ENCODE data around the gene ANTKMT. TPM values are rescaled to one million over a fixed set of nuclear protein-coding genes. Genes with fewer than 3 reads are reported as not detected.

The ANTKMT gene
- total RNA-seq, 1 donor from 2014 or later: 35.0 TPM

GRCh38 chr16:695355-696089 lies 25.4 kb upstream of the ANTKMT start:
- Histone ChIP-seq H3K4me3 (ENCODE audit: low read depth, low read length) (peak overlapping the region; percentile 33), H3K36me3 (ENCODE audit: control insufficient read depth, insufficient read depth, low read length) (no peaks in the 10 kb centered on the region), H3K27me3 (ENCODE audit: control insufficient read depth, insufficient read depth, low read length) (peaks cover 3% of the 10 kb centered on the region)
- DNase-seq (ENCODE audit: low read depth) (peak; percentile 63), FAIRE-seq (no peak)
- no peak for TF ChIP-seq CTCF (IDR thresholded peaks at IDR 0.05; ENCODE audit: insufficient read depth, low read length, severe bottlenecking)

GRCh38 chr16:698911-699671 lies 21.9 kb upstream of the ANTKMT start:
- Histone ChIP-seq H3K27me3 (ENCODE audit: control insufficient read depth, insufficient read depth, low read length) (peaks cover 30% of the 10 kb centered on the region), H3K36me3 (ENCODE audit: control insufficient read depth, insufficient read depth, low read length) (no peaks in the 10 kb centered on the region), H3K4me3 (ENCODE audit: low read depth, low read length) (no peak overlapping the region)
- DNase-seq (ENCODE audit: low read depth): no peak
- no peak for FAIRE-seq
- TF ChIP-seq CTCF (IDR thresholded peaks at IDR 0.05; ENCODE audit: insufficient read depth, low read length, severe bottlenecking): no peak

- Histone ChIP-seq H3K4me3 (ENCODE audit: low read depth, low read length) (no peak overlapping the region), H3K27me3 (ENCODE audit: control insufficient read depth, insufficient read depth, low read length) (peaks cover 32% of the 10 kb centered on the region)
- no peak for DNase-seq (ENCODE audit: low read depth)
Measured at GRCh38 chr16:700684-701584, 20.0 kb upstream of the ANTKMT start.

GRCh38 chr16:702341-702740 lies 18.6 kb upstream of the ANTKMT start:
- peaks cover 39% of the 10 kb centered on the region for H3K27me3 ChIP-seq (ENCODE audit: control insufficient read depth, insufficient read depth, low read length)
- TF ChIP-seq CTCF (IDR thresholded peaks at IDR 0.05; ENCODE audit: insufficient read depth, low read length, severe bottlenecking): no peak

More at GRCh38 chr16:700684-701584, 20.0 kb upstream of the ANTKMT start:
- no peak for TF ChIP-seq CTCF (IDR thresholded peaks at IDR 0.05; ENCODE audit: insufficient read depth, low read length, severe bottlenecking)
- H3K36me3 ChIP-seq (ENCODE audit: control insufficient read depth, insufficient read depth, low read length): no peaks in the 10 kb centered on the region
- FAIRE-seq: no peak

GRCh38 chr16:703406-703805 lies 17.5 kb upstream of the ANTKMT start:
- no peak for TF ChIP-seq CTCF (IDR thresholded peaks at IDR 0.05; ENCODE audit: insufficient read depth, low read length, severe bottlenecking)
- H3K27me3 ChIP-seq (ENCODE audit: control insufficient read depth, insufficient read depth, low read length): peaks cover 40% of the 10 kb centered on the region
- FAIRE-seq (no peak), DNase-seq (ENCODE audit: low read depth) (no peak)
- no peak overlapping the region for H3K4me3 ChIP-seq (ENCODE audit: low read depth, low read length)
- H3K36me3 ChIP-seq (ENCODE audit: control insufficient read depth, insufficient read depth, low read length): no peaks in the 10 kb centered on the region

More at GRCh38 chr16:702341-702740, 18.6 kb upstream of the ANTKMT start:
- no peaks in the 10 kb centered on the region for H3K36me3 ChIP-seq (ENCODE audit: control insufficient read depth, insufficient read depth, low read length)
- FAIRE-seq: no peak
- DNase-seq (ENCODE audit: low read depth): no peak
- no peak overlapping the region for H3K4me3 ChIP-seq (ENCODE audit: low read depth, low read length)
